Endometrium (tissue), 2 donors: ENCODE data around the gene PRF1.
"Not testable (repeated sequence)": the region's sequence is repeated elsewhere in the genome, so short reads cannot be mapped to it uniquely, and the experiment has no call there.

Source experiments
- FAIRE-seq: peaks from 2 replicates; lab custom pipeline; 2012; peaks lifted over from hg19 to GRCh38; lab: Jason Lieb, UNC
- donor health status: control.
- donor health status: control.

Gene PRF1

DNA sequence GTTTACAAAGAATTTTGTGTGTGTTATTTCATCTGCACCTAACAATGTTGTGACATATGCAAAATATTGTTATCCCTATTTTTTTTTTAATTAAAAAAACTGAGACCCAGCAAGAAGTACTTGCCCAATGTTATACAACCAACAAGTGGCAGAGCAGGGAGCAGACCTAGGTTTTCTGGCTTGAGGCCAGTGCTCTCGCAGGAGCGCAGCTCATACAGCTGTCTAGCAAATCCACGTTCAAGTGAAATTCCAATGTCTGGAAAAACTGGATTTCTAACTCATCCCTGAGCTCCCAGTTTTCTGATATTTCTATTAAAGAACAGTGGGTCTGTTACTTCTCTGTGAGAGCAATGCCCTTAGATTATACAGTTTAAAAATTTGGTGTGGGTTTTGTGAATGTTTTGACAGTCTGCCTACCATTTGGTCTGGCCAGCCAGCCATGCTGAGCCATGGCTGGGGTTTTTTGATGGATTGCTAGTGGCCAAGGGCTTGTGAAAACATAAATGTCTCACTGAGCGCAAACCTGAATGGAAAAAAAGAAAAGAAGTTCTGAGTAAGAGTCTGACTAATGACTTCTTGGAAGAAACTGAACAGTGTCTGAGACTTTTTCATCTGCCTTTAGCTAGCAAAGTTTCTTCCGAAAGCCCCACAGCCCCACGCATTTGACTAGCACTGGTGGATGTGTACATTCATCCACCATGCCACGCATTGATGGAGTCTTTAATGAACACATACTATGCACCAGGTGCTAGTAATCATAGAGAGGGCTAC lies 15.4 kb upstream of the PRF1 start:
- FAIRE-seq = no peak

DNA sequence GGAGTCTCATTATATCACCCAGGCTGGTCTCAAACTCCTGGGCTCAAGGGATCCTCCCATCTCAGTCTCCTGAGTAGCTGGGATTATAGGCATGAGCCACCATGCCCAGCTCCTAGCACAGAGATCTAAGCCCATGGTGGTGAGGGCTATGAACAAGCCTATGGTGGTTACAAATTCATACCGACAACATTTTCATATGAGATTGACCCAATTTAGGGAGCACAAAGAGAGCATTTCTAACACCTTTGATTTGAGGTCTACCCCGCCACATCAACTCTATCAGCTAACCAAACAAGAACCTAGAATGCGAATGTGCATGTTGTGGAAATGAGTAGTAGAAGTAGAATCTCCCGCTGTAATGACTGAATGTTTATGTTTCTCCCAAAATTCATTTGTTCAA lies 14.2 kb upstream of the PRF1 start:
- no peak for FAIRE-seq

DNA sequence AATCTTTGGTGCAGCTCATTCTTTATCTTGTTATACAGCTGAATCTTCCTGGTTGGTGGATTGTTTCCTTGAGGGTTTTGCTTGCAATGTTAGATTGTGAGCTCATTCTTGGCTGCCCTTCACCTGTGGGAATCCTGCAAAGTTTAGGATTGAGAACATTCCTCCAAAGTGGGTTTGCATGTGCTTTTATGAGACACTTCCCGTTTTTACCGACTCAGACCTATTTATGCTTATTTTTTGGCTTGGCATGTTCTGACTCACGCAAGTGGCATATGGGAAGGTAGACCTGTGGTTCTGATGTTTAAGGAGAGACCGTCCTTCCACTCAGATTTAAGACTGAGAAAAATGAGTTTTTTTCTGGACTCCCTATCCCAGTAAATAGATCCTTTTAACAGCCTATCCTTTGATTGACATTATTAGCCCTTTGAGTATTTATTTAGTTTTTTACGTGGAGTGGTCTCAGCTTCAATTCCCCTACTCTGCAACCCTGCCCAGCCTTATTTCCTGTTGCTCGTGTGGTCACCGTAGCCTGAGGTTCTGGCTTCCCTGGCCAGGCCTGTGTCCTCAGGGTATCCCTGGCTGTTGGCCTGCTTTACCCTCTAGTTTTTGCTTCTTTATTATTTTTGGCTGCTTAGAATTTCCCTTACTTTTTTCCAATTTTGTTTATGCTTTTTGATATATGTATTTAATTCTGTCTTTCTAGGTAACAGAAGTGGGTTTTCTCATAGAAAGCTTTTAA lies 13.4 kb upstream of the PRF1 start:
- FAIRE-seq = no peak

DNA sequence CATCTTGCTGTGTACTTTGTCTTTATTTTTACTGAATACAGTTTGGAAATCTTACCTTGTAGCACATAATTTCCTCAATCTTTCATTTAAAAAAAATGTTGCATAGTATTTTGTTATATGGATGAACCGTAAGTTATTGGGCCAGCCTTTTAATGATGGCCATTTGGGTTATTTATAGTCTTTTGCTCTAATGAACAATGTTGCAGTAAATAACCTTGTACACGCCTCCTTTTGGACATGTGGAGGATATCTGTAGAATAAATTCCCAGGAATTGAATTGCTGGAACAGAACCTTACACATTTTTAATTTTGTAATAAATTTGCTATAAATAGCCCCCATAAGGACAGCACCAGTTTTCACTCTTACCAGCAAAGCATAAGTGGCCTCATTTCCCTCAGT lies 12.7 kb upstream of the PRF1 start:
- FAIRE-seq = no peak

DNA sequence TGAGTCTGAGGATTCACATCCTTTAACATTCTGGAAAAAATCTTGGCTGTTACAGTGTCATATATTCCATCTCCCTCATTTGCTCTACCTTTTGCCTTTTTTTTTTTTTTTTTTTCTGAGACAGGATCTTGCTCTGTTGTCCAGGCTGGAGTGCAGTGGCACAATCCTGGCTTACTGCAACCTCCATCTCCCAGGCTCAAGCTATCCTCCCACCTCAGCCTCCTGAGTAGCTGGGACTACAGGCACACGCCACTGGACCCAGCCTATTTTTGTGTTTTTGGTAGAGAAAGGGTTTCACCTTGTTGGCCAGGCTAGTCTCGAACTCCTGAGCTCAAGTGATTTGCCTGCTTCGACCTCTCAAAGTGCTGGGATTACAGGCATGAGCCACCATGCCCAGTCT lies 11.8 kb upstream of the PRF1 start:
- not testable (repeated sequence) for FAIRE-seq

DNA sequence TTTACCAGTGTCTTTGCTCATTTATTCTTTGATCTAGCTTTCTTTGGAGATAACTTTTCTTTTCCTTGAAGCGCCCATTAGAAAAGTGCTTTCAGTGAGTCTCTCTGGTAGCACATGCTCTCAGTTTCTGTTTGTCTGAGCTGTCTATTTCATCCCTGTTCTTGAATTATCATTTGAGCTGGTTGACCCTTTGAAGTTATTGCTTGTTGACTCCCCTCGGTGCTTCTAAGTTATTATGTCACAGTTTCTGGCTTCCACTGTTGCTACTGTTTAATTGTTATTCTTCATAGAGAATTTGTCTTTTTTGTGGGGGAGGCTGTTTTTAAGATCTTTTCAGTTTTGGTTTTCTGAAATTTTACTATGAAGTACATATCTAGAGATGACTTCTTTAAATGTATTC lies 11.4 kb upstream of the PRF1 start:
- no peak for FAIRE-seq

DNA sequence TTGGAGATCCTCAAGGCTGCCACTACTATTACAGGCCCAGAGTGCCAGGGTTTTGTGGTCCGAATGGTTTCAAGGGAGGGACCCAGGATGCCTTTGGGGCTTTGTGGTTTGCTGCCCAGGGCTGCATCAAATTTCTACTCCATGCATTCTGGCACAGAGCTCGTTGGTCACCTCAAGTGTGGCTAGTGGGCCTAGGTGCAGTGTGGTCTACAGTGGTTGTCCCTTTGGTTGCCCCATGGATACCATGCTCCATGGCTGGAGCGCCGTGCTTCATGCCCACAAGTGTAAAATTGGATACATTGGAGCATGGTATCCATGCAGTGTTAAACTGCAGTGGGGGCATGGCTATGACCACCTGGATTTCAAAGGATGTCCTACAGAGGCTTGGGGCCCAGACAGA lies 5.4 kb upstream of the PRF1 start:
- FAIRE-seq = no peak

DNA sequence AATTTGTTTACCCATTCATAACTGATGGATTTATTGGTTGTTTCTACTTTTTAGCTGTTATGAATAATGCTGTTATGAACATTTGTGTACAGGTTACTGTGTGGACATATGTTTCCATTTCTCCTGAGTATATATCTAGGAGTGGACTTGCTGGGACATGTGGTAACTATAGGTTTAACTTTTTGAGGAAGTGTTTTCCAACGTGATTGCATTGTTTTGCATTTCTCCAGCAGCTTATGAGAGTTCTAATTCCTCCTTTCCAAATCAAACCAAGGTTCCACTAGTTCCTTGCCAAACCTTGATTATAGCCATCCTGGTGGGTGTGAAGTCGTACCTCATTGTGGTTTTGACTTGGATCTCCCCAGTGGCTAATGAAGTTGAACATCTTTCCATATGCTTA lies 2.6 kb upstream of the PRF1 start:
- FAIRE-seq = no peak

DNA sequence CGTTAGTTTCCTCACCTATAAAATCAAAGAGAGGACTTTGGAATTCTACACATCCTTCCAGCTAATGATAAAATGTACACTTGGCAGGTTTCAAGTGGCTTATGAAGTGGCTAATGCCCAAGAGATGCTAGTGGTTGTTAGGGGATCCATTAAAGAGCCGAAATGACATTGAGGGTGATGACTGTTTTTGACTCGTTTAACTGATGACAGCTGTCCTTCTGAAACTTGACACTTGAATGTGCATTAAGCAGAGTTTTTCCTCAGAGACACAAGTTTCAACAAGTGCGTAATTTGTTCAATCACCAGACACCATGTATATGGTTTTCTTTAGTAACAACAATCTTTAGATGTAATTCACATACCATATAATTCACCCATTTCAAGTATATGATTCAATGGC lies 1.6 kb upstream of the PRF1 start:
- no peak for FAIRE-seq

DNA sequence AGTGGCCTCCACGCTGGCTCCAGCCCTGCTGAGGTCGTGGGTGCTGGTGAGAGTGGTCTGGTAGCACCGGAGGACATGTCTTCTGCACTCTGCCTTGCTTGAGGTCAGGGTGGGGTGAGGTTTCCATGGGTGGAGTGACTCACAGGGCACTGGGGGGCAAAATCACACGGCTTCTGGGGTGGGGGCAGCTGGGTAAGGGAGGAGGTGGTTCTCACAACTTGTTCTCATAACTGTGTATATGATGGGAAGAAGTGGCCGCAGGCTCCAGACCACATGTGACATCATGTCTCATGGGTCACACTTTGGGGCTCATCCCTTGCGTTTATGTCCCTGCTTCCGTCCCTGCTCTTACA lies 884 bp upstream of the PRF1 start:
- FAIRE-seq = no peak

DNA sequence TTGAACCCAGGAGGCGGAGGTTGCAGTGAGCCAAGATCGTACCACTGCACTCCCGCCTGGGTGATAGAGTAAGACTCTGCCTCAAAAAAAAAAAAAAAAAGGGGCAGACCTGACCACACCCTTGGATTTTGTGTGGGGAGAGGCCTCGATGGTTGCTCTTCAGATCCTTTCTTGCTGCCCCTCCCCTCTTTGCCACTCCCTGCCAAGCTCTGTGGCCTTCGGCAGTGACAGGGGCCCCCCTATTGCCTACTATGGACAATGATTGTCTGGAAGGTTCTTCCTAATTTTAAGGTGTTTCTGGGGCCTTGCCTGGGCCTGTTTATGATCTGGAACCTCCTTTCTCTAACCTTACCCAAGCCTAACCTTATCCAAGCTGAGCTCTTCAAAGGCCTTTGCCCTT lies 795 bp downstream of the PRF1 start:
- no peak for FAIRE-seq

DNA sequence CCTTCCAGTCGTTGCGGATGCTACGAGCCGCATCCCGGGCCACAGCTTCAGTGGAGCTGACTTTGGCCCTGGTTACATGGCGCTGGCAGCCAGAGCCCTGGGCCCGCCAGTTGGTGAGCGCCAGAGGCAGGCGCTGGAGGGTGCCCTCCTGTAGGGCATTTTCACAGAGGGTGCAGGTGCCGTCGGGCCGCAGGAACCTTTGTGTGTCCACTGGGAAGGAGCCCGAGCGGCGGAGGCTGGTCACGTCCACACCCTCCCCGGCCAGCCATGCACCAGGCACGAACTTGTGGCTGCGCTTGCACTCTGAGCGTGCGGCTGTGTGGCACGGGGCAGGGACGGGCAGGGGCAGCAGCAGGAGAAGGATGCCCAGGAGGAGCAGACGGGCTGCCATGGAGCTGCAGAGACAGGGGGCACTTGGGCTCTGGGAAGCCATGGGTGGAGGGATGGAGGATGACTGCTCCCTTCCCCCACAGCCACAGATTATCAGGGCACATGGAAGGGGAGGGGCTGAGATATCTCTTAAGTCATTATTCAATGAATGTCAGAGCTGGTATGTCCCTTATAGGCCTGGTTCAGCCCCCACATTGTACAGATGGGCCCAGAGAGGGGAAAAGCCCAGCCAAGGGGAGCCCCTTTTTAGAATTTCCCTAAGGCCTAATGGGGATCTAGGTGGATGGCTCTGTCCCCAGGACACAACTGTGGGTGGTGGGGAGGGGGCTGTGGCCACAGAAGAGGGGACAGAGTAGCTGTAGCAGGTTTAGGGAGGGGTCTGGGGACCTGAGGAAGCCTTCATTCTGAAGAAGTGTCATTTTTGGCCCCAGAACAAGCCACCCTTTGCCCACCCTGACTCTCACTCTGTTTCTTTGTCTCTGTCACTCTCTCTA lies 1.8 kb downstream of the PRF1 start:
- FAIRE-seq = no peak

DNA sequence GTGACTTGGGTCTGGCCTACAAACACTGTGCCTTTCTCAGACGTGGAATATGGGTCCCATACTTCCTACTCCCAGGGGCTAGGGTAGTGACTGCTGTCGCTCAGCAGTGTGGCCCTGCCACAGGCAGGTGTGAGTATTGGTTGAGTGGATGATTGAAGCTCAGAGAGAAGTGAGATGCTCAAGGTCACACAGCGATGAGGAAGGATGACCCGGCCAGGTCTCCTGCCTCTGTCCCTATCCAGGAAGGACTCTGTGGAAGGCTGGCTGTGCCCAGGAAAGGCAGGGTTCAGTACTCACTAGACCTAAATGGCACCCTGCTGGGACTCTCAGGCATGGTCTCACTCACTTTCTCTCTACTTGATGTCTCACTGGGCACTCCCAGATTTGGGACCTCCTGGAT lies 2.8 kb downstream of the PRF1 start:
- no peak for FAIRE-seq

DNA sequence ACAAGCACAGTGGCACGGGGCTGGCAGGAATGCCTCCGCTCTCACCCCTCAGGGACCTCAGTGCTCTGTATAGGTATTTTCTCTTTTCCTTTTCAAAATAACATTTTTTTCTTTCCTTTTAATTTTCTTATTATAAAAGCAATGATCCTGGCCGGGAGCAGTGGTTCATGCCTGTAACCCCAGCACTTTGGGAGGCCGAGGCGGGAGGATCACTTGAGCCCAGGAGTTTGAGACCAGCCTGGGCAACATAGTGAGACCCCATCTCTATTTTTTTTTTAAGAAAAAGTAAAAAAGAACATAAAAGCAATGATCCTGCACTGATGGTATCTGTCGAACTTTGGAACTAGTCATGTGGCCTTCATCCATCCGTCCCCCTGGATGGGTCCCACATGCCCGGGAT lies 3.2 kb downstream of the PRF1 start:
- no peak for FAIRE-seq

DNA sequence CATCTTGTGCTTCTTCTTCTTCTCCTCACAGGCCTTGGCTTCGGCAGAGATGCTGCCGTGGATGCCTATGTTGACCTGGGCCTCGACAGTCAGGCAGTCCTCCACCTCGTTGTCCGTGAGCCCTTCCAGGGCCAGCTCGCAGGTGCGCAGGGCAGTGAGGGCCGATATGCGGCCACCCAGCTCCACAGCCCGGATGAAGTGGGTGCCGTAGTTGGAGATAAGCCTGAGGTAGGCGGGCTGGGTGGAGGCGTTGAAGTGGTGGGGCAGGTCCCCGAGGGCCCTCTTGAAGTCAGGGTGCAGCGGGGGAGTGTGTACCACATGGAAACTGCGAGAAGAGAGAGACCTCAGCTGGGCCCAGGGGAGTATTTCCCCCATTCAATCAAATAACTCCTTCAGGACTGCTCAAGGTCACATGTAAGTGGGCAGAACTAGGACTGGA lies 3.7 kb downstream of the PRF1 start:
- FAIRE-seq = no peak

DNA sequence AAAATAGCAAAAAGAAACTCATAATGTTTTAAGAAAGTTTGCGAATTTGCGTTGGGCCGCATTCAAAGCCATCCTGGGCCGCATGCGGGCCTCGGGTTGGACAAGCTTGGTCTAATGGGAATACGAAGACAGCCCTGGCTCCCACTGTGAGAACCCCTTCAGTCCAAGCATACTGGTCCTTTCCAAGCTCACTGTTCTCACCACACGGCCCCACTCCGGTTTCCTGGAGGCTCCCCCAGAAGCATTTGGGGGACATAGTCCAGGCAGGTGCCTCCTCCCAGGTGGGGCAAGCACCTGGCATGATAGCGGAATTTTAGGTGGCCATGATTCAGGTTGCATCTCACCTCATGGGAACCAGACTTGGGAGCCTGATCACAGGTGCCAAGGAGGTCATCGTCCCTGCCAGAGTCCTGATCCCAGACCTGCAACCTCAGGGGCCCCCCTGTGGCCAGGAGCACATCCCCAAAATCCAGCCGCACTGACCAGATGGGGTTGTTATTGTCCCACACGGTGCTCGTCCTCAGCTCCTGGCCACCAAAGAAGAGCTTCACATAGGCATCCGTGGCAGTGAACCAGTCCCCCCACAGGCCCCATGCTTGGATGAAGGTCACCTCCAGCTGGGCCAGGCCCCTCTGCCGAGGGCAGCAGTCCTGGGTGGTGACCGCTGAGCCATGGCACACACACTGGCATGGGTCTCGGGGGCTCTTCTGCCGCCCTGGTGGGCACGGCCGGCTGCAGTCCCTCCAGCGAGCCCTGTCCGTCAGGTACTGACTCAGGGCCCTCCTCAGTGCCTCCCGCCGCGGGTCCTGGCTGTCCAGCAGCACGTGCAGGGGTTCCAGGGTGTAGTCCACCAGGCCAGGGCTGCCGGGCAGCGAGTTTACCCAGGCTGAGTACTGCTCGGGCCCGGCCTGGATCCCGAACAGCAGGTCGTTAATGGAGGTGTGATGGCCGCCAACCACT lies 4.4 kb downstream of the PRF1 start:
- no peak for FAIRE-seq

DNA sequence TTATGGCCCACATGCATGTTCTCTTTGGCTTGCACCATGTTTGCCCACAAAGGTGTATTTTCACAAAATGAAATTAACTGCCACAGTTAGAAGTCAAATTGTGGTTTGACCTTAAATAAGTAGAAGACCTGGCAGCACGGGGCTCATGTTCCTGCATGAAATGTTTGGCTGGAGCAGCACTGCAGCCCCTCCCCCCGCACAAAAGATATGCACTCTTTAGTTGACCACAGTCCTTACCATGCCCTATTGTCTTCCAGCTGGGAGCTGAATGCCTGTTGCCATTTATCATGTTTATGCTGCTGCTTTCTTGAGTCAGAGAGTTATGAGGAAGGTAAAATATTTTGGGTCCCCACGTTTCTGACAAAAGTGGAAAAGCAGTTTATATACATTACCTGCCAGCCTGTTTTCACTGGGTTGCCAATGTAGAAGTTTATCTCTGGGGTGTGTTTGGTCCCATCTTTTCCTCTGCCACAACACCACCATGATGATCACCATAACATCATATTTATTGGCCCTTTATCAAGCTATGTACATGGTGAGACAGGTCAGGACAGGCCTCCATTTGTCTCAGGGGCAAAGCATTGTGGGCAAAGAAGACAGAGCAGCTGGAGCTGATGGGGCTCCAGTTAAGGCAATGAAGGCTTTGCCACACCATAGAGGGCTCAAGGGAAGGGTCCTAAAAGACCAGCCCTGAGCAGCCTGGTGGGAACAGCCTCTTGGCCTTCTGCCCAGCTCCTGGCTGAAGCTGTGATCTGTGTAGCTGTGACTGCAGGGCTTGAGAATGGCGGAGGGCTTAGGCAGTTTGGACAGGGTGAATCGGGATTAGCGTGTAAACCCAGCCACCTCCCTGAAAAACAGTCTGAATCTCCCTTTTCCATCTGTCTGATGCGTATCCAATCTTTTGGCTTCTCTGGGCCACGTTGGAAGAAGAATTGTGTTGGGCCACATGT lies 5.4 kb downstream of the PRF1 start:
- no peak for FAIRE-seq

DNA sequence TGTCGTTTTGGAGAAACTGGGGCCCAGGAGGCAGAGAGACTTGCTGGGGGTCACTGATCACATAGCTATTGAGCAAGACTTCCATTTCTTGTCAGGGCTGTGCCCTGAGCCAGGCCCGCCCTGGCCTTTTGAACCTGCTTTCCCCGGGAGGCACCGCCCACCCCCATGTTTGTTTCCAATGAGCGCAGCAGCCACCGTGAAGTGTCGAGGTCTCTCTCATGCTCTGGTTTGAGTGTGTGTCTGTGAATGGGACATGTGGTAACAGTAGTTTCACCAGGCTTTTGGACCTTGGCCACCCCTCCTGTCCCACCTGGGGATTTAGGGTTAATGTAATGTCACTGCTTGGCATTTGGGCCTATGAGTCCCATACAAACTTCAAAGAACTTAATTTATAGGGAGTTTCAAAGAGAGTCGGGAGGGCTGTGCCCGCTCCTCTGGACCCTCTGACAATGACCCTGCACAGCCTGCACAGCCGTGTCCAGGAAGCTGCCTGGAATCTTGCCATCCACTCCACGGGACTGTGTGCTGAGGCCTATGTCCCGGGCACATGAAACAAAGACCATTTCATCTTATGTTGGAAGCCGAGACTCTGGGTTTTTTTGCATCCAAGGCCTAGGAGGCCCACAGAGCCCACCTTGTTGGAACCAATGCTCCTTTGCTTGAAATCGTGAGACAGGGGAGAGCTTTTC lies 6.3 kb downstream of the PRF1 start:
- no peak for FAIRE-seq

DNA sequence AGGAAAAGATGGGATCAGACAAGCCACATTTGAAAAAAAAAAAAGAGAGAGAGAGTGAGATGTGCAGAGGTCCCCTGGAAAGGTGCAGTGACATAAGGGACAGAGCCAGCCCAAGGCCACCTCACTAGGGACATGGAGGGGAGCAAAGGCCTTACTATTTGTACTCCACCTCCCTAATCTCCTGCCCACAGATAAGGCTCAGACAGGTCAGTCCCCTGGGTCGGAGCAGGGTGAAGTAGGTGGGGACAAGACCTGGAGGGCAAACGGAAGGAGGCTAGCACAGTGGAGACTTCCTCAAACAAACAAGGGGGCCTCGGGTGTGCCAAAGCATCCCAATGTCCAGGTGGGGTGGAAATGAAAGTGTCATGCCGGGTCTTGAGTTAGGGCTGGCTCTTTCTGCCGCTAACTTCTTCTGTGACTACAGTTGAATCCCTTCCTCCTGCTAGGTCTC lies 7.0 kb downstream of the PRF1 start:
- FAIRE-seq = no peak

DNA sequence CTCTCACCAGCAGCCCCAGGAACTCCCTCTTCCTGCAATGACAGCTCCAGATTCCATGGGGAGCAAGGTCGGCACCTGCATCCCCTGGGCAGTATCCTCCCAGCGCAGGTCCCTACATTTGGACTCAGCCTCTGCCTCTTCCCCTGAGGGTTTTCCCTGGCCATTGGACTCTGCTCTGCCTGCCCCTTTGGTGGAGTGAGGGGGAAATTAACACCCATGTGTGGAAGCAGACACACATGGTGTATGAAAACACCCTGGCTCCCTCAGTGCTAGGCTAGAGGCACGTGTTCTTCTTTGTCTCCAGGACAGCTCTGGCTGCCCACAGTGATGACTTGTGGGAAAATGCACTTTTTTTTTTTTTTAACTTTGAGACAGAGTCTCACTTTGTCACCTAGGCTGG lies 8.4 kb downstream of the PRF1 start:
- FAIRE-seq = no peak
